Neural progenitor cell (in vitro differentiated cells): ENCODE data around the gene HTR7.

Experiments used
- EZH2 ChIP-seq: fragments of 200-600 bp; sonication (generic); IDR thresholded peaks from 2 replicates; pipeline ENCODE4 v1.6.1; 2017; ENCODE audit warnings: antibody characterized with exemption, mild to moderate bottlenecking, moderate library complexity
- TF ChIP-seq, protein P1 (sequence below): fragments of 200-600 bp; sonication (generic); IDR thresholded peaks from 2 replicates; pipeline ENCODE4 v1.5.1; 2017; ENCODE audit warnings: antibody characterized with exemption, mild to moderate bottlenecking

DNA sequence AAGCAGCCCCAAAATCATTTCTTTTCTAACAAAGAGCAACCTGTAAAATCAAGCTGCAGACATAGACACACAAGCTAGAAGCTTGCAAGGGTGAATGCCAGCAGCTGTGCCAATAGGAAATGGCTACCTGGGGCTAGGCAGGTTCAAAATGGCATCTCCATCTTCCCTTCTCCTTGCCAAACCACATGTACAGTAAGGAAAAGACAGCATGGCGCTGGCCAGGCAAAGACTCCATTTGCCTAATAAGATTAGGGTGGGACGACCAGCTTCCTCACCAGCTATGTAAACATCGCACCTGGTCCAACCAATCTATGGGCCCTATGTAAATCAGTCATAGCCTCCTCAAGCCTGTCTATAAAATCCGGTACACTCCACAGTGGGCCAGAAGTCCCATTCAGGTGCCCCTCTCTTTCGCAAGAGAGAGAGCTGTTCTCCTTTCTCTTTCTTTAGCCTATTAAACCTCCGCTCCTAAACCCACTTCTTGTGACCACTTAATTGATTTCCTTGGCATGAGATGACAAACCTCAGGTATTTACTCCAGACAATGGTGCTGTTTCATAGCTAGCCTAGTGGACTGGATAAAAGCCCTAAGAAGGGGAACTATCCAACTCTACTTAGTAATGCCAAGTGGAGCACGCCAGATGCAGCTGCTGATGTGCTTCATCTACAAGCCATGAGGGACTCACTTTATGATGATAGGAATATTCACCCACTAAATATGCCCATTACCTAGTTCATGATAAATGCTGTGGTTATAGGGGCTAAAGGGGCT lies 44.1 kb downstream of the HTR7 start:
- TF ChIP-seq, protein P1, sequence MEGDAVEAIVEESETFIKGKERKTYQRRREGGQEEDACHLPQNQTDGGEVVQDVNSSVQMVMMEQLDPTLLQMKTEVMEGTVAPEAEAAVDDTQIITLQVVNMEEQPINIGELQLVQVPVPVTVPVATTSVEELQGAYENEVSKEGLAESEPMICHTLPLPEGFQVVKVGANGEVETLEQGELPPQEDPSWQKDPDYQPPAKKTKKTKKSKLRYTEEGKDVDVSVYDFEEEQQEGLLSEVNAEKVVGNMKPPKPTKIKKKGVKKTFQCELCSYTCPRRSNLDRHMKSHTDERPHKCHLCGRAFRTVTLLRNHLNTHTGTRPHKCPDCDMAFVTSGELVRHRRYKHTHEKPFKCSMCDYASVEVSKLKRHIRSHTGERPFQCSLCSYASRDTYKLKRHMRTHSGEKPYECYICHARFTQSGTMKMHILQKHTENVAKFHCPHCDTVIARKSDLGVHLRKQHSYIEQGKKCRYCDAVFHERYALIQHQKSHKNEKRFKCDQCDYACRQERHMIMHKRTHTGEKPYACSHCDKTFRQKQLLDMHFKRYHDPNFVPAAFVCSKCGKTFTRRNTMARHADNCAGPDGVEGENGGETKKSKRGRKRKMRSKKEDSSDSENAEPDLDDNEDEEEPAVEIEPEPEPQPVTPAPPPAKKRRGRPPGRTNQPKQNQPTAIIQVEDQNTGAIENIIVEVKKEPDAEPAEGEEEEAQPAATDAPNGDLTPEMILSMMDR, result no peak
- no peak for TF ChIP-seq EZH2
